ENCODE results near the gene CD2. TPM values are rescaled to one million over a fixed set of nuclear protein-coding genes. Genes with fewer than 3 reads are reported as not detected.

CD2 gene
- total RNA-seq, 1 donor from 2014 or later, result not detected

- Mint-ChIP-seq H3K36me3 (ENCODE audit: insufficient read depth) (no peaks in the 10 kb centered on the region), H3K4me3 (ENCODE audit: low read depth) (no peak overlapping the region), H3K27ac (no peak overlapping the region), H3K27me3 (no peaks in the 10 kb centered on the region), H3K4me1 (ENCODE audit: low read depth) (peaks cover 5% of the 10 kb centered on the region), H3K9me3 (ENCODE audit: low read depth) (no peaks in the 10 kb centered on the region)
- no peak for TF ChIP-seq CTCF (IDR thresholded peaks at IDR 0.05; ENCODE audit: unreplicated experiment)
- DNase-seq (ENCODE audit: low spot score, unreplicated experiment), result no peak
Observed at GRCh38 chr1:116768416-116769103, 14.3 kb downstream of the CD2 start.

- no peak for TF ChIP-seq CTCF (IDR thresholded peaks at IDR 0.05; ENCODE audit: unreplicated experiment)
- Mint-ChIP-seq H3K9me3 (ENCODE audit: low read depth) (peaks cover under 1% of the 10 kb centered on the region), H3K36me3 (ENCODE audit: insufficient read depth) (no peaks in the 10 kb centered on the region), H3K4me3 (ENCODE audit: low read depth) (no peak overlapping the region), H3K4me1 (ENCODE audit: low read depth) (no peaks in the 10 kb centered on the region), H3K27me3 (no peaks in the 10 kb centered on the region), H3K27ac (no peak overlapping the region)
- no peak for DNase-seq (ENCODE audit: low spot score, unreplicated experiment)
Observed at GRCh38 chr1:116769104-116769452, 14.8 kb downstream of the CD2 start.

DNA sequence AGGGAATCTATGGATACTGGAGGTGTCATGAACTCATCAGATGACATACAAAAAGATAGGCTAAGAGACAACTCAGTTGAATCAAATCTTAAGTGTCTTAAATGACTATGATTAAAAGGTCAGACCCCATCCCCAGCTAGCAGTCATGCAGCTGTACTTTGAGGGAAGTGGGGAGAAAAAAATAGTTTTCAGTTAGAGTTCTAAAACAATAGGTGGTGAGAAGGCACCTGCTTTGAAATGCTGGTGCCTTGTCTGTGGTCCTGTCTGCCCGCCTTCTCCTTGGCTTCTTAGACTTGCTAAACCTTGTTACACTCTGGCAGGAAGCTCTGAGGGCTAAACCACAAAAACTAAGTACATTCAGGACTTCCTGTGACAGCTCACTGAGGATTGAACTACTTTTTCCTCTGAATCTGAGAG is 15.3 kb downstream of the CD2 start:
- Mint-ChIP-seq H3K27me3 (no peaks in the 10 kb centered on the region), H3K36me3 (ENCODE audit: insufficient read depth) (no peaks in the 10 kb centered on the region), H3K4me1 (ENCODE audit: low read depth) (no peaks in the 10 kb centered on the region), H3K4me3 (ENCODE audit: low read depth) (no peak overlapping the region), H3K27ac (no peak overlapping the region), H3K9me3 (ENCODE audit: low read depth) (peaks cover 4% of the 10 kb centered on the region)
- no peak for TF ChIP-seq CTCF (IDR thresholded peaks at IDR 0.05; ENCODE audit: unreplicated experiment)
- no peak for DNase-seq (ENCODE audit: low spot score, unreplicated experiment)

GRCh38 chr1:116769994-116770393 is 15.8 kb downstream of the CD2 start:
- Mint-ChIP-seq H3K9me3 (ENCODE audit: low read depth) (peaks cover 4% of the 10 kb centered on the region), H3K4me3 (ENCODE audit: low read depth) (no peak overlapping the region), H3K4me1 (ENCODE audit: low read depth) (no peaks in the 10 kb centered on the region), H3K27me3 (no peaks in the 10 kb centered on the region), H3K27ac (no peak overlapping the region), H3K36me3 (ENCODE audit: insufficient read depth) (no peaks in the 10 kb centered on the region)
- no peak for TF ChIP-seq CTCF (IDR thresholded peaks at IDR 0.05; ENCODE audit: unreplicated experiment)
- DNase-seq (ENCODE audit: low spot score, unreplicated experiment), result no peak

- no peak for TF ChIP-seq CTCF (IDR thresholded peaks at IDR 0.05; ENCODE audit: unreplicated experiment)
- no peaks in the 10 kb centered on the region for H3K4me1 Mint-ChIP-seq (ENCODE audit: low read depth)
- no peak overlapping the region for H3K27ac Mint-ChIP-seq
- no peaks in the 10 kb centered on the region for H3K27me3 Mint-ChIP-seq
- peaks cover 4% of the 10 kb centered on the region for H3K9me3 Mint-ChIP-seq (ENCODE audit: low read depth)
- H3K4me3 Mint-ChIP-seq (ENCODE audit: low read depth), result no peak overlapping the region
- no peaks in the 10 kb centered on the region for H3K36me3 Mint-ChIP-seq (ENCODE audit: insufficient read depth)
- DNase-seq (ENCODE audit: low spot score, unreplicated experiment), result no peak
Observed at GRCh38 chr1:116770625-116771024, 16.4 kb downstream of the CD2 start.

All from progenitor cell of endocrine pancreas (in vitro differentiated cells).